GM21529 (cell line): ENCODE results near the gene OSBP.
"Not testable (repeated sequence)": the region's sequence is repeated elsewhere in the genome, so short reads cannot be mapped to it uniquely, and the experiment has no call there.

Source experiments
- ATAC-seq: cut with Tn5 transposase; IDR thresholded peaks from one replicate; pipeline ENCODE4 v1.9.1; 2021; ENCODE audit not compliant: unreplicated experiment

The OSBP gene

DNA sequence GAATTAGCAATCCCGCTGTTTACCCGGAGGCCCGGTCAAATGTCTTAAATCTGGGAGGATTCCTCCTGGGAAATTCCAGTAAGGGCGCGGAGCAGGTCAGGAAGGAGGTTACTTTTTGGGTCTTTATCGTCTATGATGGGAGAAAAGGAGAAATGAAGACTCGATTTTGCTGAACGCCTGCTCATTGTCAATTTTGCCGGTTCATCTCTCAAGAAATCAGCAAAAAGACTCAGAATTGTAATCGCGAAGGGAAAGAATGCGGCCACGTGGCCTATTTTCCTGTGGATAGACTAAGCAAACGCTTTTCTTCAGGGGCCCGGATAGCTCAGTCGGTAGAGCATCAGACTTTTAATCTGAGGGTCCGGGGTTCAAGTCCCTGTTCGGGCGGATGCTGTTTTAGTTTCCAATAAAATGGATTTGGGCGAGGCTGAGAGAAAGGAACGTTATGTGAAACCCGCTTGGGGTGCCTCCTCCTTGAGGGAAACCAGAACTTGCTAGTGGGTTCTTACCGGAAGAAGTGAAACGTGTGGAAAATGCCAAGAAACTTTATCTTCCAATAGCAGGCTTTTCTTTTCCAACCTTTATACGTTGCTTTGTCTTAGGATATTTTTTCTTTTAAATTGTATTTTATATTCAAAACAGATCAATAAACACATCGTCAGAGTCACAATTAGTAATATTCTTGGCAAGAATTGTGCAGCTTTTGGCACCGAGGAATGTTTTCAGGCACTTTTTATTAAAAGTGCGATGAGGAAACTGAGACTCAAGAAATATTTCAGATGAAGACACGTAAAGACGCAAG lies 59.3 kb downstream of the OSBP start:
- peak; percentile 23 for ATAC-seq

DNA sequence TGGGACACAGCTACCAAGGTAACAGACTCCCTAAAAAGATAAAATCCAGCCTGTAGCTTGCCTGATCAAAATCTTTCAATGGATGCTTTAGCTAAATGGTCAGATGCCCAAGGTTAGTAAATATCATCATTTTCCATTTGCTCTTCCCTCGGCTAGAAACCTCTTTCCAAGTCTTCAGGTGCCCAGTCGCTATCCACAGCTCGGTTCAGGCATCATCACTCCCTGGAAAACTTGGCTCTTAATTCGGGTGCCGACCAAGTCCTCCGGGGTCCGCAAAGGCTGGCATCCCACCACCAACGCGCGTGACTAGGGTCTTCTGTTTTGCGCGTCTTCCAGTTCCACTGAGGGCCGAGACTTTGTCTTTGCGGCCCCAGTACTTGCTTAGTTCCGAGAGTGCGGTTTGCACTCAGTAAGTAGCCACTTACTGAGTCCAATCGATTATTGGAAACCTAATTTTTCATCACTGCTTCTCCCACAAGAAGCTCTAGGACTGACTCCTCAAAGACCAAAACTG lies 59.9 kb downstream of the OSBP start:
- ATAC-seq, result no peak

DNA sequence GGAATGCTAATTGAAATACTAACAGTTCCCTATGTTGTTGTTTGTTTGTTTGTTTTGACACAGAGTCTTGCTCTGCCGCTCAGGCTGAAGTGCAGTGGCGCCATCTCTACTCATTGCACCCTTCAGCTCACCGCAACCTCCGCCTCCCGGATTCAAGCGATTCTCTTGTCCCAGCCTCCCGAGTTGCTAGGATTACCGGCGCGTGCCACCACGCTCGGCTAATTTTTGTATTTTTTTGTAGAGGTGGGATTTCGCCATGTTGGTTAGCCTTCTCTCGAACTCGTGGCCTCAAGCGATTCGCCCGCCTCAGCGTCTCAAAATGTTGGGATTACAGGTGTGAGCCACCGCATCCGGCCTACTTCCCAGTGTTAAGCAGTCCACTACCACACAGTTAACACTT lies 62.3 kb downstream of the OSBP start:
- no peak for ATAC-seq

GRCh38 chr11:59552844-59553243 lies 62.7 kb downstream of the OSBP start:
- no peak for ATAC-seq

- ATAC-seq, result no peak
Measured at GRCh38 chr11:59551659-59552521, 63.7 kb downstream of the OSBP start.

GRCh38 chr11:59550842-59551658 lies 64.5 kb downstream of the OSBP start:
- ATAC-seq, result peak; percentile 24

DNA sequence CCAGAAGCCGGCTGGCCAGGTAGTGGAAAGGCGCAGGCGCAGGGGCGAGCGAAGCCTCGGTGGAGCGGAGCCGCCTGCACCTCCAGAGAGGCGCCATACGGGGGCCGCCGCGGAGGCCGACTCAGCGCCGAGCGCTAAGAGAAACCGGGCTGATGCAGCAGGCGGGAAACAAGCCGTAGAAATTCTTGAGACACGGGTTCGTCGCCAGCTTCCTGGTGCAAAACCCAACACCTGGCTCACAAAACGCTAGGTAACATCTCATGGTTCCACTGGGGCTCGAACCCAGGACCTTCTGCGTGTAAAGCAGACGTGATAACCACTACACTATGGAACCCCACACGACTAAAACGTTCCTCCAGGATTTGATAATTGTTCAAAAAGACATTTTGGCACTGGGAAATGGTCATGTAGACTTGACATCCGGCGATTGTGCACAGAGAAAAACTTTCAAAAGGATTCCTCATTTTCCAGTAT lies 65.2 kb downstream of the OSBP start:
- ATAC-seq, result peak; percentile 89

DNA sequence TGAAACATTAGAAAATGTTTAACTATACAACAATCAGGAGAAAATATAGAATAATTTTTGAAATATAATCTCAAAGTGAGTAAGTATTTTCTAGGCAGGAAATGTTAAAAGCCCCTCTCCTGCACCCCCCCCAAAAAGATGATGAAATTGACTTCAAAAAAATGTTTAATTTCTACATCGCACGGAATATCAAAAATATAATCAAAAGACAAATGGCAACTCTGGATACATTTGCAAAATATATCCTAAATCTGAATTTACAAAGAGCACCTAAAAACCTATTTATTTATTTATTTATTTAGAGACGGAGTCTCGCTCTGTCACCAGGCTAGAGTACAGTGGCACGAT lies 67.3 kb downstream of the OSBP start:
- ATAC-seq, result no peak

DNA sequence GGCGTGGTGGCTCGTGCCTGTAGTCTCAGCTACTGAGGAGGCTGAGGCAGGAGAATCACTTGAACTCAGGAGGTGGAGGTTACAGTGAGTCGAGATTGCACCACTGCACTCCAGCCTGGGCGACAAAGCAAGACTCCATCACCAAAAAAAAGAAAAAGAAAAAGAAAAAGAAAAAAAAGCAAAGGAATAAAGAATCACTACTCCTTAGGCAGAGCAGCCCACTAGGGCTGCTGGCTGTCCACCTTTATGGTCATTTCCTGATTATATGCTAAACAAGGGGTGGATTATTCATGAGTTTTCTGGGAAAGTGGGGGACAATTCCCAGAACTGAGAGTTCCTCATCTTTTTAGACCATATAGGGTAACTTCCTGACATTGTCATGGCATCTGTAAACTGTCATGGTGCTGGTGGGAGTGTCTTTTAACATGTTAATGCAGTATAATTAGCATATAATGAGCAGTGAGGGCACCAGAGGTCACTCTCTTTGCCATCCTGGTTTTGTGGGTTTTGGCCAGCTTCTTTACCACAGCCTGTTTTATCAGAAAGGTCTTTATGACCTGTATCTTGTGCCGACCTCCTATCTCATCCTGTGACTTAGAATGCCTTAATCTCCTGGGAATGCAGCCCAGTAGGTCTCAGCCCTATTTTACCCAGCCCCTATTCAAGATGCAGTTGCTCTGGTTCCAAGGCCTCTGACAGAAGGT lies 67.8 kb downstream of the OSBP start:
- not testable (repeated sequence) for ATAC-seq

DNA sequence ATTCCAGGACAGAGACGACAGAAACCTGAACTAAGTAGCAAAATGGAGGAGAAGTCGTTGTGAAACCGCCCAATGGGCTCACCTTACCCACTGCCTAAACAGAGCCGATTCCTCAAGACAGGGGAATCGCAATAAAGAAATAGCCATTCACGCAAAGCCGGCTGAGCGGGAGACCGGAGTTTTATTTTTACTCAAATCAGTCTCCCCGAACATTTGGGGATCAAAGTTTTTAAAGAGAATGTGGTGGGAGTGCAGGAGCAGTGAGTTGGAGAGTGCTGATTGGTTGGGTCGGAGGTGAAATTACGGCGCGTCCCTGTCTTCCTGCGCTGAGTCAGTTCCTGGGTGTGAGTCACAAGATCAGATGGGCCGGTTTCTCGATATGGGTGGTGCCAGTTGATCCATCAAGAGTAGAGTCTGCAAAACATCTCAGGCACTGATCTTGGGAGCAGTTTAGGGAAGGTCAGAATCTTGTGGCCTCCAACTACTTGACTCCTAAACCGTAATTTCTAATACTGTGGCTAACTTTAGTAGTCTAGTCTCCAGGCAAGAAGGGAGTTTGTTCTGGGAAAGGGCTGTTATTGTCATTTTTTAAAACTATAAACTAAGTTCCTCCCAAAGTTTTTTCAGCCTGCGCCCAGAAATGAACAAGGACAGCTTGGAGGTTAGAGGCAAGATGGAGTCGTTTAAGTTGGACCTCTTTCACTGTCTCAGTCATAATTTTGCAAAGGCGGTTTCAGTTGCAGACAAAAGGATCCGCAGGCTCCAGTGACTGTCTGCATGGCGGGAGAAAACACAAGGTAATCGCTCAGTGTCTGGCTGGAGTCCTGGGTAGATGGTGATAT lies 70.2 kb downstream of the OSBP start:
- ATAC-seq, result no peak

- no peak for ATAC-seq
Measured at GRCh38 chr11:59544869-59545178, 70.8 kb downstream of the OSBP start.

DNA sequence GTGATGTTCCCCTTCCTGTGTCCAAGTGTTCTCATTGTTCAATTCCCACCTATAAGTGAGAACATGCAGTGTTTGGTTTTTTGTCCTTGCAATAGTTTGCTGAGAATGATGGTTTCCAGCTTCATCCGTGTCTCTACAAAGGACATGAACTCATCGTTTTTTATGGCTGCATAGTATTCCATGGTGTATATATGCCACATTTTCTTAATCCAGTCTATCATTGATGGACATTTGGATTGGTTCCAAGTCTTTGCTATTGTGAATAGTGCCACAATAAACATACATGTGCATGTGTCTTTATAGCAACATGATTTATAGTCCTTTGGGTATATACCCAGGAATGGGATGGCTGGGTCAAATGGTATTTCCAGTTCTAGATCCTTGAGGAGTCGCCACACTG lies 71.9 kb downstream of the OSBP start:
- not testable (repeated sequence) for ATAC-seq

- ATAC-seq, result no peak
Measured at GRCh38 chr11:59542142-59542810, 73.3 kb downstream of the OSBP start.

GRCh38 chr11:59534676-59535075 lies 80.9 kb downstream of the OSBP start:
- no peak for ATAC-seq

GRCh38 chr11:59532620-59533019 lies 83.0 kb downstream of the OSBP start:
- no peak for ATAC-seq

- no peak for ATAC-seq
Measured at GRCh38 chr11:59528711-59529110, 86.9 kb downstream of the OSBP start.
